ACC112 (cell line): Measurements from ENCODE around the gene ADCK1.
"Not testable (repeated sequence)": the region's sequence is repeated elsewhere in the genome, so short reads cannot be mapped to it uniquely, and the experiment has no call there.

Experiments used
- H2AFZ ChIP-seq: fragments of 200-600 bp; sonication (generic); one replicate; pipeline ENCODE4 v1.6.0; 2017; ENCODE audit warnings: antibody characterized with exemption, low read length; ENCODE audit not compliant: unreplicated experiment
- H3K27ac ChIP-seq: fragments of 200-600 bp; sonication (generic); 2 replicates; pipeline ENCODE4 v1.5.1; 2014; ENCODE audit warnings: low read depth, mild to moderate bottlenecking, antibody characterized with exemption, low read length, moderate library complexity
- H3K27me3 ChIP-seq: fragments of 200-600 bp; sonication (generic); 2 replicates; pipeline ENCODE4 v1.6.1; 2014; ENCODE audit warnings: mild to moderate bottlenecking, antibody characterized with exemption, low read length, moderate library complexity, mixed read lengths; ENCODE audit not compliant: insufficient read depth
- H3K36me3 ChIP-seq: fragments of 200-600 bp; sonication (generic); 2 replicates; pipeline ENCODE4 v1.6.1; 2016; ENCODE audit warnings: mild to moderate bottlenecking, antibody characterized with exemption, low read length, moderate library complexity, mixed read lengths; ENCODE audit not compliant: insufficient read depth
- H3K4me1 ChIP-seq: fragments of 200-600 bp; sonication (generic); one replicate; pipeline ENCODE4 v1.6.1; 2016; ENCODE audit warnings: low read length, mixed read lengths; ENCODE audit not compliant: insufficient read depth, unreplicated experiment, control insufficient read depth
- H3K4me3 ChIP-seq: fragments of 200-600 bp; sonication (generic); 2 replicates; pipeline ENCODE4 v1.5.1; 2014; ENCODE audit warnings: mild to moderate bottlenecking, low read depth, low read length
- H3K79me2 ChIP-seq: fragments of 200-600 bp; sonication (generic); one replicate; pipeline ENCODE4 v1.6.0; 2016; ENCODE audit warnings: low read length; ENCODE audit not compliant: control insufficient read depth, unreplicated experiment, insufficient read depth

ADCK1 gene, protein sequence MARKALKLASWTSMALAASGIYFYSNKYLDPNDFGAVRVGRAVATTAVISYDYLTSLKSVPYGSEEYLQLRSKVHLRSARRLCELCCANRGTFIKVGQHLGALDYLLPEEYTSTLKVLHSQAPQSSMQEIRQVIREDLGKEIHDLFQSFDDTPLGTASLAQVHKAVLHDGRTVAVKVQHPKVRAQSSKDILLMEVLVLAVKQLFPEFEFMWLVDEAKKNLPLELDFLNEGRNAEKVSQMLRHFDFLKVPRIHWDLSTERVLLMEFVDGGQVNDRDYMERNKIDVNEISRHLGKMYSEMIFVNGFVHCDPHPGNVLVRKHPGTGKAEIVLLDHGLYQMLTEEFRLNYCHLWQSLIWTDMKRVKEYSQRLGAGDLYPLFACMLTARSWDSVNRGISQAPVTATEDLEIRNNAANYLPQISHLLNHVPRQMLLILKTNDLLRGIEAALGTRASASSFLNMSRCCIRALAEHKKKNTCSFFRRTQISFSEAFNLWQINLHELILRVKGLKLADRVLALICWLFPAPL

DNA sequence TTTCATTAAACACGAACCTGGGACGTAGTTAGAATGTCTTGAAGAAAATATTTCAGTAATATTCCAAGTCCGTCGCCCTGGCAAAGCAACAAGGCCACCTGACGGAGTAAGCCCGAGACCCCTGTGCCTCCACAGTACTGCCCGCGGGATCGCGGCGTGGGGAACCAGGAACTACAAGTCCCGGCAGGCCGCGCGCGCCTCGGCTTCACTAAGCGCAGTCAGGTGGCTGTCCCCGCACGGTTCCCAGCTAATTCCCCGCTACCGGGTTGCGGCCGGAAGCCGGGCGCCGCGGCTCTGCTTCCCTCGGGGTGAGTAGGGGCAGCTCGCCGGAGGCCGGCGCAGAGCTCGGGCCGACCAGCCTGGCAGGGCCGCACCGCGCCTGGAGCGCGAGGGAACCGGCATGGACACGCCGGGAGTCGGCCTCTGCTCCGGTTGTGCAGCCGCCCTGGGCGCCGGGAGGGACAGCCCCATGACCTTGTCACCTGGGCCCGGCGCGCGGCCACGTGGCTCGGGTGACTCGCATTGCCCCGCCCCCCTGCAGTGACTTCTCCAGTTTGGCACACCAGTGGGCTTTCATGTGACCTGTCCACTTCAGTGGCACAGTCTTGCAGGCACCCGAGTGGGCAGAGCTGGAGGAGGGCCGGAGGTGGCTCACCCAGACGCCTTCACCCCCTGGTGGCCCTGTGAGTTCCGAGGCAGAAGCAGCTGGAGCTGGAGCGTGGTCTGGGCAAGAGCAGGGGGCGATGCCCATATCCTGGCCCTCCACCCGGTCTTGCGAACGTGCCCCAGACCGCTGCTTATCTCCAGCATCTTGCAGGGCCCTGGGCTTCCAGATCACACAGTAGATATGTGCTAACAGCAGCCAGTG, at the start of gene ADCK1:
Gene ADCK1 (plus strand): TSS at position 247 of the 868 bp plus-strand sequence. CDS start 18,870 bp downstream, outside the sequence.
- Histone ChIP-seq H3K27ac (peak within 1 kb of the TSS; percentile 51; the same call in 1 of the 2 replicates), H3K4me1 (peaks cover 10% of the 10 kb centered on the region), H2AFZ (peak within 1 kb of the TSS; percentile 100), H3K27me3 (no peaks in the 10 kb centered on the region), H3K79me2 (no peaks in the 10 kb centered on the region), H3K36me3 (no peaks in the 10 kb centered on the region), H3K4me3 (peak within 1 kb of the TSS; percentile 97)

DNA sequence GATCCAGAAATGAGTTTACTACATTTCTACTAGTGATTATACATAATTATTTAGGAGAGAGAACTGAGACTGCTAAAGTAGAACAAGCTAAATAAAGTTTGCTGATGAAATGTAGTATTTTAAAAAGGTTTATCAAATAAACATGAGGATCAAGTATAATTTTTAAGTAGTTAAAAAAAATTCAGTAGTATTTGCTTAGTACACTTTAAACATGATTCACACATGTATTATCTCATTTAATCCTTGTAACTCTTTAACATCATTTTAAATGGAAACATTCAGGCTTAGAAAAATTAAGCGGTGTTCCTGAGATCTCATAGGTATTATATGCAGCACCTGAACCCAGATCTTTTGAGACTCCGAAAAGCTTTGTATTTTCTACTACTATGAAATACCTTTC, 47.6 kb upstream of the ADCK1 start:
- Histone ChIP-seq H3K27ac (no peak overlapping the region), H3K36me3 (peaks cover 51% of the 10 kb centered on the region), H3K27me3 (no peaks in the 10 kb centered on the region), H3K4me1 (no peaks in the 10 kb centered on the region), H3K79me2 (peaks cover 49% of the 10 kb centered on the region), H2AFZ (no peak overlapping the region), H3K4me3 (no peak overlapping the region)

DNA sequence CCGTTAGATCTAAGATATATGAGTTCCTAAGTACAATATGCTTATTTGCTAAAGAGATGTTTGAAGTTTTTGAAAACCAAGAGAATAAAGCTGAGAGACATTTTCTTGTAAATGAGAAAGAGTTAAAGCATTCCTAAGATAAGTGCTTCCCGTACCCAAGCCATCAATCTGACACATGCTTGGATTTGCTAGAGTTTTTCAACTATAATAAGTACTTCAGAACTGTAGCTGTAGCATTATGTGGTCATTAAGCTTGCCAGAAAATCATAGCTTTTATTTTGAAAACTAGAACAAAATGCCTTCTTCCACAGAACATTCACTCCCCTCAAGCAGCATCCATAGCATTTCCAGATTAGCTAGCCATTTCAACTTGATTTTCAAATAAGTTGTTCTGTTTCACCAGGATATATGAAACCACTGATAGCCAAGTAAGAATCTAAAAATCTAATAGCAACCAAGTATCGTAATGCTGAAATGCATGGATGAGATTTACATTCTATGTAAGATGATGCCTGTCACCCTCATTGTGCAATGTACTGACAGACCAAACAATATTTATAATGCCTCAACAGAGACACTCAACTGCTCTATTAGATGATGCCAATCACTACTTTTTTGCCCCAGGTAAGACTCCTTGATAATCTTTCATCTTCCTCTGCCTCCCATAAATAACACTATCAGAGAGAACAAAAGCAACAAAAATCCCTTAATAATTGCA, 47.0 kb upstream of the ADCK1 start:
- no peaks in the 10 kb centered on the region for H3K27me3 ChIP-seq
- H3K4me3 ChIP-seq: no peak overlapping the region
- peaks cover 56% of the 10 kb centered on the region for H3K79me2 ChIP-seq
- H3K4me1 ChIP-seq: no peaks in the 10 kb centered on the region
- H2AFZ ChIP-seq: no peak overlapping the region
- peaks cover 53% of the 10 kb centered on the region for H3K36me3 ChIP-seq
- H3K27ac ChIP-seq: no peak overlapping the region

DNA sequence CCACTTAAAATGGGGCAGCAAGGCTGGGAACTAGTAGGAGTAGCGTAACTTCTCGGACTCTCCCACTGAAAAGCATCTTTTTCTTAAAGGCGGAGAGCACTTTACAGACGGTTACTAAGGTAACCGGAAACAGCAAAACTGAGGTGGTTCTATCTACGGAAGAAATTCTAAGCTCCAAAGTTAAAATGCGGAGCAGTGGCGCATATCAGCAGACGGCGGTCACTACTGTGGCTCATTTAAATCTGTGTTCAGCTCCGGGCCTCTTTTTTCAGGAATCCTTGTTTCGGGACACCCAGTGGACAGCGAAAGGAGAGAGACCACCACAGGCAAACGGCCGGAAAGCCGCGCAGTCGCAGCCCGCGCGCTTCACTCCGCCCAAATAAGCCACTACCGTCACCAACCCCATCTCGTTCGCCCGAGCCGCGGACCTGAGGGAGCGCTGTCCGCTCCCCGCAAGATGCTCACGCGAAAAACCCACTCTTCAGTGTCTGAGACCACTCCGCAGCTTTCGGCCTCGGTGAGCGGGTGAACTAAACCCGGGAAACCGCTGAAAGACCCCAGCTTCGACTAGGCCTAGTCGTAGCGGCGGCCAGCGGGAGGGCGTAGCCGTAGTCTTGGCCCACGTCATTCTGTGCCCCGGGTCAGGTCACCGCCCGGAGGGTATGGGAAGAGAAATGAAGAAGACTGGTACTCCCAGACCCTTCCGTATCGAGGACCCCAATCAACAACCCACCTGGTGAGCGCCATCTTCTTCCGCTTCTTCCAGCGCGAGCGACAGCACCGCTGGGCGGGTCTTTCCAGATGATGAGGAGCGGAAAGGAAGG, 39.3 kb upstream of the ADCK1 start, which contains the start of gene SNW1:
Gene SNW1 (minus strand): TSS at position 776 of the 824 bp plus-strand sequence. CDS start 29 bp downstream, at position 747.
- Histone ChIP-seq H3K27ac (peak within 1 kb of the TSS; percentile 86), H3K4me1 (peaks cover 20% of the 10 kb centered on the region), H3K36me3 (peaks cover 15% of the 10 kb centered on the region; the same call in 1 of the 2 replicates), H3K79me2 (peaks cover 50% of the 10 kb centered on the region), H3K27me3 (no peaks in the 10 kb centered on the region), H2AFZ (peak within 1 kb of the TSS; percentile 99), H3K4me3 (peak within 1 kb of the TSS; percentile 97)

DNA sequence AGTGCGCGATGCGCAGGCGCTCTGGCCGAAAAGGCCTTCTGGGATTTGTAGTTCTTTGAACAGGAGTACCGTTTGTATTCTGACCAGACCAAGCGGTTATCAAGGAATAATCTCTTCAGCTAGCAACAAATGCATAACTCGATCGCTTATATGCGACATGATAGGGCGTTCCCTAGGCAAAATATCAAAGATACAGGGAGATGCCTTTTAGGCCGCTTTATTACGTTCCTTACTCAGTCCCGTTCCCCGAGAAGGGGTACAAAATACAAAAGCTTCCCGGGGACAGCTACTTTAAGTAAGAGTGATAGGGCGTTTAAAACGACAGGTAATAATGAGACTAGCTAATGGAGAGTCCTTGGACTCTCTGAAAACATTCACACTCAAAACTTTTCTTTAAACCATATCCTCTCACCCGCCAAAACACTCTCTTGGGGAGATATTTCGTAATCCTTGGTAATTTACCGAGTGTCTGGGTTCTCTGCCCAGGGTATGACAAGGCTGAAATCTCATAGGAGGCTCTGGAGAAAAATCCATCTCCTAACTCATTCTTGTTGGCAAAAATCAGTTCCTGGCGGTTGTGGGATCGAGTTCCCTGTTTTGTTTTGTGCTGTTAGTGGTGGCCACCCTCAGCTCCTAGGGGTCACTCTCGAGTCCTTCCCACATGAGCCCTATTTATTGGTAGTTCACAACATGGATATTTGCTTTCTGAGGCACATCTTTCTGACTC, 38.5 kb upstream of the ADCK1 start:
- H3K4me3 ChIP-seq: peak overlapping the region; percentile 97
- H3K4me1 ChIP-seq: peaks cover 20% of the 10 kb centered on the region
- H3K79me2 ChIP-seq: peaks cover 45% of the 10 kb centered on the region
- H2AFZ ChIP-seq: peak overlapping the region; percentile 97
- peak overlapping the region; percentile 86 for H3K27ac ChIP-seq
- H3K36me3 ChIP-seq: peaks cover 15% of the 10 kb centered on the region; the same call in 1 of the 2 replicates
- H3K27me3 ChIP-seq: no peaks in the 10 kb centered on the region

DNA sequence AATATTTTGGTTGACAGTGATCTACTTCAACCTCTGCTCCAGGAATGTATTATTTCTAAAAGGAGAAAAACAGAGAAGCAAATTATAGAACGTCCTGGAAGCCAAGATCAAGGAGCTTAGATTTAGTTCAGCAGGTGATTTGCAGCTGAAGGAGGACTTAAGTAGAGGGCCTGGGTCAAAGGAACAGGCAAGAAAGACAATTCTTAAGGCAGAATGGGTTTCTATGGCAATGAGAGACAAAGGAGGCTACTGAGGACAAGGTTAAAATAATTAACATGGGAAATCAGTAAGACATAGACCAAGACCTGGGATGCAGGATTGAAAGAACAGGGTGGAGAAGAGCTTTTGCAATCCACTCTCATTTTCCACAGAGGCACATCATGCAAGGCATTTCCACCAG, 36.6 kb upstream of the ADCK1 start:
- no peaks in the 10 kb centered on the region for H3K27me3 ChIP-seq
- H2AFZ ChIP-seq: no peak overlapping the region
- H3K27ac ChIP-seq: no peak overlapping the region
- peaks cover 8% of the 10 kb centered on the region; the same call in 1 of the 2 replicates for H3K36me3 ChIP-seq
- peaks cover 19% of the 10 kb centered on the region for H3K4me1 ChIP-seq
- H3K79me2 ChIP-seq: peaks cover 26% of the 10 kb centered on the region
- H3K4me3 ChIP-seq: no peak overlapping the region

DNA sequence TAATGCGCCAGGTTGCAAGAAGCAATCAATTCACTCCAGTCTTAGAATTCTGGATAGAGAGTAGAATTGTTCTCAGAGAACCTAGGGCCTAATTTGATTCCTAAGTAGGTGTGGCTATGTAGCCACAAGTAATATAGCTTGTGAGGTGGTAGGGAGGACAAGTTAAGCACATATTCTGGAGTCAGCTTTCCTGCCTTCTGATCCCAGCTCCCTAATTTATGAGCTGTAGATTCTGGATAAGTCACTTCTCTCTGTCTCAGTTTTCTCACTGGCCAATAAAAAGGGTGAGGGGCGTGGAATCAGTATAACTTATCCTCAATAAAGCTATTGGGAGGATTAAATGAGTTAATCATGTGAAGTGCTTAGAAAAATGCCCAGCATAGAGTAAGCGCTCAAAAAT, 35.9 kb upstream of the ADCK1 start:
- Histone ChIP-seq H2AFZ (no peak overlapping the region), H3K79me2 (peaks cover 19% of the 10 kb centered on the region), H3K4me1 (peaks cover 13% of the 10 kb centered on the region), H3K36me3 (peaks cover 2% of the 10 kb centered on the region; the same call in 1 of the 2 replicates), H3K27ac (no peak overlapping the region), H3K27me3 (no peaks in the 10 kb centered on the region), H3K4me3 (no peak overlapping the region)

DNA sequence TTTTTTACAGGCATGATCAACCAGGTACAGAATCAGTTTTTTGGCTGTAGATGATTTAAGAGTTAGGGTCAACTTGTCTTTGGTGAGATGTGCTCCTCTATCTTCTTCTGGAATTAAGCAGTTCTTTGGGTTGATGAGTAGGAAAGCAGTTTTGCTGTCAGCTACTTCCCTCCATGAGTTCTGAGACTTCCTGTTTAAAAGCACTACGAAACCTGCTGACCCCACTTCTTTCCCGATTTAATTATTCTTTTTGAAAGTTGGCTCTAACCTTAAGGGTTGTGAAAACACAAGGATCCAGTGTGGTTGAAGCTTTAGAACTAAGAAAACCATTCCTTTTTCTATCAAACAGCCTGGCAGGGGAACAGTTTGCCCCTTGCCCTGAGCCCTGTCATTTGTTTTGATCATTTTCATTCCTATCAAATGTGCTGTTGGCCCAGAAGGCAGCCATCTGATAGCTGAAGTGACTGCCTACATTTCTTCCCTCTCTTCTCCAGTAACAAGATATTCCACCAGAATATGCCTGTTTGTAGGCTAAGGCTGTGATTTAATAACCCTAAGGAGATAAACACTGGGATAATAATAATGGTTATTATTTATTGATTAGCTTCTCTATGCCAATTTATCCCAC, 31.4 kb upstream of the ADCK1 start:
- not testable (repeated sequence) for H2AFZ ChIP-seq, H3K79me2 ChIP-seq

DNA sequence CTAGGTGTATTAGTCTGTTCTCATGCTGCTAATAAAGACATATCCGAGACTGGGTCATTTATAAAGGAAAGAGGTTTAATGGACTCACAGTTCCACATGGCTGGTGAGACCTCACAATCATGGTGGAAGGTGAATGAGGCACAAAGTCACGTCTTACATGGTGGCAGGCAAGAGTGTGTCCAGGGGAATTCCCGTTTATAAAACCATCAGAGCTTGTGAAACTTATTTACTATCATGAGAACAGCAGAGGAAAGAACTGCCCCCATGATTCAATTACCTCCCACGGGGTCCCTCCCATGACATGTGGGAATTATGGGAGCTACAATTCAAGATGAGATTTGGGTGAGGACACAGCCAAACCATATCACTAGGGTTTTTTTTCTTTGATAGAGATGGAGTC, 25.9 kb upstream of the ADCK1 start:
- not testable (repeated sequence) for H3K79me2 ChIP-seq, H3K27ac ChIP-seq, H2AFZ ChIP-seq, H3K4me3 ChIP-seq, H3K27me3 ChIP-seq, H3K36me3 ChIP-seq, H3K4me1 ChIP-seq

More for the DNA sequence above, 31.4 kb upstream of the ADCK1 start:
- not testable (repeated sequence) for H3K4me1 ChIP-seq, H3K4me3 ChIP-seq, H3K27me3 ChIP-seq, H3K36me3 ChIP-seq, H3K27ac ChIP-seq
